DOHH2 (cell line): ENCODE measurements around the gene COA6.

Experiments
- H3F3A ChIP-seq: fragments of 200-600 bp; sonication (generic), shearing (Covaris generic); 2 replicates; pipeline ENCODE4 v1.6.0; 2016; ENCODE audit warnings: antibody characterized with exemption, mild to moderate bottlenecking; ENCODE audit not compliant: control insufficient read depth, insufficient read depth
- H3K27ac ChIP-seq: fragments of 200-600 bp; sonication (generic); 2 replicates; pipeline ENCODE4 v1.5.1; 2014; ENCODE audit warnings: low read depth, mild to moderate bottlenecking, low read length, moderate library complexity
- H3K27me3 ChIP-seq: fragments of 200-600 bp; sonication (generic); 2 replicates; pipeline ENCODE4 v1.6.1; 2014; ENCODE audit warnings: mild to moderate bottlenecking, low read length, mixed read lengths; ENCODE audit not compliant: control insufficient read depth
- H3K36me3 ChIP-seq: fragments of 200-600 bp; sonication (generic); 2 replicates; pipeline ENCODE4 v1.6.1; 2014; ENCODE audit warnings: mild to moderate bottlenecking, low read length, moderate library complexity, mixed read lengths; ENCODE audit not compliant: control insufficient read depth
- H3K4me1 ChIP-seq: fragments of 200-600 bp; sonication (generic); 2 replicates; pipeline ENCODE4 v1.6.1; 2014; ENCODE audit warnings: mild to moderate bottlenecking, low read length, mixed read lengths; ENCODE audit not compliant: control insufficient read depth
- H3K4me2 ChIP-seq: fragments of 200-600 bp; sonication (generic); 2 replicates; pipeline ENCODE4 v1.6.0; 2014; ENCODE audit warnings: mild to moderate bottlenecking, low read length, moderate library complexity
- H3K4me3 ChIP-seq: fragments of 200-600 bp; sonication (generic); 2 replicates; pipeline ENCODE4 v1.5.1; 2014; ENCODE audit warnings: mild to moderate bottlenecking, low read length, mixed read lengths
- H3K79me2 ChIP-seq: fragments of 200-600 bp; sonication (generic); 2 replicates; pipeline ENCODE4 v1.6.1; 2014; ENCODE audit warnings: mild to moderate bottlenecking, low read length, mixed read lengths; ENCODE audit not compliant: control insufficient read depth
- H3K9me2 ChIP-seq: fragments of 200-600 bp; sonication (generic); replicated peaks from 2 replicates; pipeline ENCODE4 v1.6.1; 2014; ENCODE audit warnings: mild to moderate bottlenecking, low read length, mixed read lengths; ENCODE audit not compliant: control insufficient read depth
- H3K9me3 ChIP-seq: fragments of 200-600 bp; sonication (generic); 2 replicates; pipeline ENCODE4 v1.6.1; 2014; ENCODE audit warnings: antibody characterized with exemption, low read length, mixed read lengths; ENCODE audit not compliant: control insufficient read depth, insufficient read depth
- H4K20me1 ChIP-seq: fragments of 200-600 bp; sonication (generic); 2 replicates; pipeline ENCODE4 v1.6.0; 2014; ENCODE audit warnings: low read depth, mild to moderate bottlenecking, antibody characterized with exemption, low read length, moderate library complexity; ENCODE audit not compliant: control insufficient read depth, insufficient read depth
- EZH2phosphoT487 ChIP-seq: fragments of 200-600 bp; sonication (generic); IDR thresholded peaks from 2 replicates; pipeline ENCODE4 v1.6.1; 2017; ENCODE audit warnings: borderline replicate concordance, mild to moderate bottlenecking, antibody characterized with exemption, low read length, moderate library complexity, mixed read lengths
- TF ChIP-seq, protein P1 (sequence below): fragments of 200-600 bp; sonication (generic); IDR thresholded peaks from one replicate; pipeline ENCODE4 v1.5.1; 2014; ENCODE audit warnings: antibody characterized with exemption, mild to moderate bottlenecking, low read depth, low read length; ENCODE audit not compliant: poor library complexity, severe bottlenecking

COA6 gene

DNA sequence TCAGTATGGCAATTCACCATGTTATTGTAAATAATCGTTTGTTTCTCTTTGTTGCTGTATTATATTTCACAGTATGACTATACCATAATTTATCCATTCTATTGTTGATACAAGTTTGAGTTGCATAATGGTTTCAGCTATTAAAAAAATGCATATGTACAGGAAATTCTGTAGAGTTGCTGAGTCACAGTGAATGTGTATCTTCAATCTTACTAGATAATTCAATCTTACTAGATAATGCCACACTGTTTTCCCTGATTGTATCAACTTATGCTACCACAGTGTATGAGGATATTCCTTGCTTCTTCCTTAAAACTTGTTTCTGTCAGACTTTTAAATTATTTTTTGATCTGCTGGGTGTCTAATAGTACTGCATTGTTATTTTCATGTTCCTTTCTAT, 3.5 kb upstream of the COA6 start:
- TF ChIP-seq, protein P1, sequence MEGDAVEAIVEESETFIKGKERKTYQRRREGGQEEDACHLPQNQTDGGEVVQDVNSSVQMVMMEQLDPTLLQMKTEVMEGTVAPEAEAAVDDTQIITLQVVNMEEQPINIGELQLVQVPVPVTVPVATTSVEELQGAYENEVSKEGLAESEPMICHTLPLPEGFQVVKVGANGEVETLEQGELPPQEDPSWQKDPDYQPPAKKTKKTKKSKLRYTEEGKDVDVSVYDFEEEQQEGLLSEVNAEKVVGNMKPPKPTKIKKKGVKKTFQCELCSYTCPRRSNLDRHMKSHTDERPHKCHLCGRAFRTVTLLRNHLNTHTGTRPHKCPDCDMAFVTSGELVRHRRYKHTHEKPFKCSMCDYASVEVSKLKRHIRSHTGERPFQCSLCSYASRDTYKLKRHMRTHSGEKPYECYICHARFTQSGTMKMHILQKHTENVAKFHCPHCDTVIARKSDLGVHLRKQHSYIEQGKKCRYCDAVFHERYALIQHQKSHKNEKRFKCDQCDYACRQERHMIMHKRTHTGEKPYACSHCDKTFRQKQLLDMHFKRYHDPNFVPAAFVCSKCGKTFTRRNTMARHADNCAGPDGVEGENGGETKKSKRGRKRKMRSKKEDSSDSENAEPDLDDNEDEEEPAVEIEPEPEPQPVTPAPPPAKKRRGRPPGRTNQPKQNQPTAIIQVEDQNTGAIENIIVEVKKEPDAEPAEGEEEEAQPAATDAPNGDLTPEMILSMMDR = no peak
- TF ChIP-seq EZH2phosphoT487 = no peak
- H3K27ac ChIP-seq = no peak overlapping the region
- H3K4me1 ChIP-seq = peaks cover 16% of the 10 kb centered on the region
- peaks cover 13% of the 10 kb centered on the region; the same call in 1 of the 2 replicates for H3F3A ChIP-seq
- H4K20me1 ChIP-seq = no peaks in the 10 kb centered on the region
- peaks cover 19% of the 10 kb centered on the region for H3K79me2 ChIP-seq
- H3K4me2 ChIP-seq = no peak overlapping the region
- H3K9me3 ChIP-seq = no peaks in the 10 kb centered on the region
- H3K4me3 ChIP-seq = no peak overlapping the region
- H3K27me3 ChIP-seq = 0 out of 2 replicates have a peak, but pooled peaks cover 3% of the 10 kb centered on the region
- no peaks in the 10 kb centered on the region; the same call in 1 of the 2 replicates for H3K36me3 ChIP-seq
- no peaks in the 10 kb centered on the region for H3K9me2 ChIP-seq

GRCh38 chr1:234371414-234371813, 1.8 kb upstream of the COA6 start:
- no peak overlapping the region for H3K27ac ChIP-seq
- TF ChIP-seq, protein P1 = no peak
- TF ChIP-seq EZH2phosphoT487 = no peak
- no peaks in the 10 kb centered on the region for H4K20me1 ChIP-seq
- H3K4me2 ChIP-seq = peak overlapping the region; percentile 73; the same call in 1 of the 2 replicates
- H3K4me3 ChIP-seq = no peak overlapping the region
- H3K36me3 ChIP-seq = peaks cover 13% of the 10 kb centered on the region
- H3K9me2 ChIP-seq = no peaks in the 10 kb centered on the region
- 0 out of 2 replicates have a peak, but pooled peaks cover 3% of the 10 kb centered on the region for H3K27me3 ChIP-seq
- H3K9me3 ChIP-seq = no peaks in the 10 kb centered on the region
- H3K4me1 ChIP-seq = peaks cover 18% of the 10 kb centered on the region
- H3K79me2 ChIP-seq = peaks cover 35% of the 10 kb centered on the region
- H3F3A ChIP-seq = peaks cover 13% of the 10 kb centered on the region; the same call in 1 of the 2 replicates

DNA sequence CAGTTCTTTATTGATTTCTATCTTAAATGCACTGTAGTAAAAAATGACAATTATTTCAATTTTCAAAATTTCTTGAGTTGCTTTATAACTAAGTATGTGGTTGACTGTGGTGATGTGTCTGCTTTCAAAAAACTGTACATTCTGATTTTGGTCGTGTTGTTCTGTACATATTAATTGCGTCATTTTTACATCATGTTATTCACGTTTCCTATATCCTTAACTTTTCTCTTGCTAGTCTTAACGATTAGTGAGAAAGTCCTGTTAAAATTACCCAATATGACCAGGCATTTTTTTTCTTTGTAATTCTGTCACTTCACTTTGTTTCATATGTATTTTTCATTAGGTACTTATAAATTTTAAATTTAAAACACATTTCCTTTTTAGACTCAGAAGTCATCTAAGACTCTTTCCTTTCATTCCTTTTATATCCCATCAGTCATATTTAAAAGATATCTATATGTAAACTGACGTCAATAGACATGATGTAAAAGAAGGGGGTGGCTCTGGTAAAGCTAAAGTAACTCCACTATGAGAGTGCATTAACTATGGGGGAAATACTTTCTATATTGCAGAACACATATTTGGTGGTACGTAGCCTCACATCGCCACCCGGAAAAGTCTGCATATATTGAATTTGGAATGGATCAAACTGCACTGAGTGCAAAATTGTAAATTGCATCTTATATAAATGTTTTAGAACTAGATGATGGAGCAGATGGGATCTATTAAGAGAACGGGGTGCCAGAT, 1.1 kb upstream of the COA6 start:
- H3K4me1 ChIP-seq = peaks cover 18% of the 10 kb centered on the region
- peaks cover 17% of the 10 kb centered on the region for H3K36me3 ChIP-seq
- peak overlapping the region; percentile 85; the same call in 1 of the 2 replicates for H3K27ac ChIP-seq
- H3K79me2 ChIP-seq = peaks cover 37% of the 10 kb centered on the region
- no peaks in the 10 kb centered on the region for H3K9me3 ChIP-seq
- 0 out of 2 replicates have a peak, but pooled peaks cover 3% of the 10 kb centered on the region for H3K27me3 ChIP-seq
- no peak for TF ChIP-seq EZH2phosphoT487
- TF ChIP-seq, protein P1 = no peak
- no peaks in the 10 kb centered on the region for H4K20me1 ChIP-seq
- H3K4me2 ChIP-seq = peak overlapping the region; percentile 73
- H3K4me3 ChIP-seq = peak overlapping the region; percentile 86
- H3K9me2 ChIP-seq = no peaks in the 10 kb centered on the region
- peaks cover 13% of the 10 kb centered on the region; the same call in 1 of the 2 replicates for H3F3A ChIP-seq
